Muscle layer of duodenum (tissue), 2 donors: ENCODE measurements around the gene NAALADL2.

Experiments
- H3K27ac ChIP-seq: one replicate; pipeline ENCODE4 v1.7.0; 2013; ENCODE audit warnings: mild to moderate bottlenecking, low read length
- H3K27me3 ChIP-seq: one replicate; pipeline ENCODE4 v1.7.0; 2013; ENCODE audit warnings: low read depth, mild to moderate bottlenecking, control low read depth, low read length
- H3K36me3 ChIP-seq, 2 donors: one replicate each; pipeline ENCODE4 v1.7.0; 2013; ENCODE audit warnings: low read length in 2 of 2, control low read depth in 1 of 2, mild to moderate bottlenecking in 1 of 2; ENCODE audit not compliant: insufficient read depth in 2 of 2, control insufficient read depth in 1 of 2
- H3K4me1 ChIP-seq, 2 donors: one replicate each; pipeline ENCODE4 v1.7.0; 2013; ENCODE audit warnings: low read length in 2 of 2, mild to moderate bottlenecking in 2 of 2, control low read depth in 1 of 2, moderate library complexity in 1 of 2; ENCODE audit not compliant: insufficient read depth in 2 of 2, control insufficient read depth in 1 of 2
- H3K4me3 ChIP-seq, 2 donors: one replicate each; pipeline ENCODE4 v1.7.0; 2013; ENCODE audit warnings: low read length in 2 of 2, low read depth in 1 of 2, mild to moderate bottlenecking in 1 of 2
- H3K9me3 ChIP-seq, 2 donors: one replicate each; pipeline ENCODE4 v1.7.0; 2013; ENCODE audit warnings: low read length in 2 of 2, control low read depth in 1 of 2, mild to moderate bottlenecking in 1 of 2; ENCODE audit not compliant: control insufficient read depth in 1 of 2
- donor health status: healthy.

The NAALADL2 gene

GRCh38 chr3:175655351-175655750, 796.2 kb downstream of the NAALADL2 start:
- Histone ChIP-seq H3K36me3 (no peaks in the 10 kb centered on the region), H3K4me1 (no peaks in the 10 kb centered on the region), H3K4me3 (no peak overlapping the region), H3K9me3 (no peaks in the 10 kb centered on the region), H3K27ac (no peak overlapping the region), H3K27me3 (no peaks in the 10 kb centered on the region)

GRCh38 chr3:175656461-175656860, 797.3 kb downstream of the NAALADL2 start:
- Histone ChIP-seq H3K36me3 (no peaks in the 10 kb centered on the region), H3K27ac (no peak overlapping the region), H3K27me3 (no peaks in the 10 kb centered on the region), H3K4me3 (no peak overlapping the region), H3K4me1 (no peaks in the 10 kb centered on the region), H3K9me3 (no peaks in the 10 kb centered on the region)

- Histone ChIP-seq H3K4me1 (no peaks in the 10 kb centered on the region), H3K9me3 (no peaks in the 10 kb centered on the region), H3K4me3 (no peak overlapping the region), H3K27ac (no peak overlapping the region), H3K27me3 (no peaks in the 10 kb centered on the region), H3K36me3 (no peaks in the 10 kb centered on the region)
Measured at GRCh38 chr3:175659670-175660350, 800.7 kb downstream of the NAALADL2 start.

GRCh38 chr3:175662815-175663214, 803.7 kb downstream of the NAALADL2 start:
- no peak overlapping the region for H3K4me3 ChIP-seq
- H3K27me3 ChIP-seq: no peaks in the 10 kb centered on the region
- no peaks in the 10 kb centered on the region for H3K9me3 ChIP-seq
- H3K4me1 ChIP-seq: no peaks in the 10 kb centered on the region
- H3K27ac ChIP-seq: no peak overlapping the region
- H3K36me3 ChIP-seq: no peaks in the 10 kb centered on the region

- Histone ChIP-seq H3K4me3 (no peak overlapping the region), H3K9me3 (no peaks in the 10 kb centered on the region), H3K4me1 (no peaks in the 10 kb centered on the region), H3K36me3 (no peaks in the 10 kb centered on the region), H3K27me3 (no peaks in the 10 kb centered on the region), H3K27ac (no peak overlapping the region)
Measured at GRCh38 chr3:175664911-175665310, 805.8 kb downstream of the NAALADL2 start.

GRCh38 chr3:175668300-175668699, 809.2 kb downstream of the NAALADL2 start:
- Histone ChIP-seq H3K4me1 (no peaks in the 10 kb centered on the region), H3K9me3 (no peaks in the 10 kb centered on the region), H3K4me3 (no peak overlapping the region)

GRCh38 chr3:175670557-175670956, 811.4 kb downstream of the NAALADL2 start:
- no peaks in the 10 kb centered on the region for H3K27me3 ChIP-seq
- H3K9me3 ChIP-seq: no peaks in the 10 kb centered on the region
- no peak overlapping the region for H3K27ac ChIP-seq
- H3K36me3 ChIP-seq: no peaks in the 10 kb centered on the region
- no peaks in the 10 kb centered on the region for H3K4me1 ChIP-seq
- no peak overlapping the region for H3K4me3 ChIP-seq

More at GRCh38 chr3:175668300-175668699, 809.2 kb downstream of the NAALADL2 start:
- Histone ChIP-seq H3K27me3 (no peaks in the 10 kb centered on the region), H3K36me3 (no peaks in the 10 kb centered on the region), H3K27ac (no peak overlapping the region)

- Histone ChIP-seq H3K27ac (no peak overlapping the region), H3K9me3 (no peaks in the 10 kb centered on the region), H3K36me3 (no peaks in the 10 kb centered on the region), H3K27me3 (no peaks in the 10 kb centered on the region), H3K4me3 (peak overlapping the region; percentile 24 to 52), H3K4me1 (no peaks in the 10 kb centered on the region)
Measured at GRCh38 chr3:175672119-175672689, 813.1 kb downstream of the NAALADL2 start.

- Histone ChIP-seq H3K27ac (no peak overlapping the region), H3K9me3 (no peaks in the 10 kb centered on the region), H3K4me1 (no peaks in the 10 kb centered on the region), H3K36me3 (no peaks in the 10 kb centered on the region), H3K27me3 (no peaks in the 10 kb centered on the region), H3K4me3 (no peak overlapping the region)
Measured at GRCh38 chr3:175679568-175679967, 820.4 kb downstream of the NAALADL2 start.

GRCh38 chr3:175692256-175692655, 833.1 kb downstream of the NAALADL2 start:
- Histone ChIP-seq H3K9me3 (no peaks in the 10 kb centered on the region), H3K36me3 (no peaks in the 10 kb centered on the region), H3K27me3 (no peaks in the 10 kb centered on the region), H3K27ac (no peak overlapping the region), H3K4me3 (no peak overlapping the region), H3K4me1 (no peaks in the 10 kb centered on the region)

GRCh38 chr3:175695251-175695650, 836.1 kb downstream of the NAALADL2 start:
- Histone ChIP-seq H3K4me1 (no peaks in the 10 kb centered on the region), H3K27ac (no peak overlapping the region), H3K36me3 (no peaks in the 10 kb centered on the region), H3K4me3 (no peak overlapping the region), H3K27me3 (no peaks in the 10 kb centered on the region), H3K9me3 (no peaks in the 10 kb centered on the region)

GRCh38 chr3:175702956-175703355, 843.8 kb downstream of the NAALADL2 start:
- no peaks in the 10 kb centered on the region for H3K27me3 ChIP-seq
- no peaks in the 10 kb centered on the region for H3K4me1 ChIP-seq
- H3K27ac ChIP-seq: no peak overlapping the region
- H3K4me3 ChIP-seq: no peak overlapping the region
- H3K36me3 ChIP-seq: no peaks in the 10 kb centered on the region
- H3K9me3 ChIP-seq: no peaks in the 10 kb centered on the region
